Activated naive CD4-positive, alpha-beta T cell treated with Interleukin-2 at 50 U/mL for 16 hours (primary cell): Measurements from ENCODE around the gene CAMK2B.
A peak's percentile ranks its signal among the peaks of the same experiment; 100 is the strongest.

Experiments used
- DNase-seq: peaks from one replicate; pipeline ENCODE4 v3.0.0-alpha.2; 2020

Gene CAMK2B

GRCh38 chr7:44329888-44330287 is 4.5 kb upstream of the CAMK2B start:
- DNase-seq: no peak

- no peak for DNase-seq
Observed at GRCh38 chr7:44329081-44329480, 3.7 kb upstream of the CAMK2B start.

- no peak for DNase-seq
Observed at GRCh38 chr7:44327981-44328380, 2.6 kb upstream of the CAMK2B start.

GRCh38 chr7:44326261-44327125 is 1.1 kb upstream of the CAMK2B start:
- no peak for DNase-seq

GRCh38 chr7:44325811-44326241 is 432 bp upstream of the CAMK2B start:
- no peak for DNase-seq

- no peak for DNase-seq
Observed at GRCh38 chr7:44324481-44325200, 753 bp downstream of the CAMK2B start.

- no peak for DNase-seq
Observed at GRCh38 chr7:44324204-44324480, 1.3 kb downstream of the CAMK2B start.

- DNase-seq: no peak
Observed at GRCh38 chr7:44323381-44324203, 1.8 kb downstream of the CAMK2B start.

- no peak for DNase-seq
Observed at GRCh38 chr7:44322631-44323363, 2.6 kb downstream of the CAMK2B start.

GRCh38 chr7:44321796-44322195 is 3.6 kb downstream of the CAMK2B start:
- no peak for DNase-seq

- no peak for DNase-seq
Observed at GRCh38 chr7:44320794-44321371, 4.5 kb downstream of the CAMK2B start.

- DNase-seq: no peak
Observed at GRCh38 chr7:44320141-44320540, 5.3 kb downstream of the CAMK2B start.

GRCh38 chr7:44318332-44318731 is 7.1 kb downstream of the CAMK2B start:
- DNase-seq: no peak

- DNase-seq: no peak
Observed at GRCh38 chr7:44315301-44315903, 10.0 kb downstream of the CAMK2B start.

GRCh38 chr7:44313621-44314031 is 11.8 kb downstream of the CAMK2B start:
- no peak for DNase-seq

GRCh38 chr7:44313016-44313415 is 12.4 kb downstream of the CAMK2B start:
- DNase-seq: no peak

GRCh38 chr7:44311561-44312495 is 13.6 kb downstream of the CAMK2B start:
- no peak for DNase-seq

GRCh38 chr7:44310221-44310848 is 15.1 kb downstream of the CAMK2B start:
- no peak for DNase-seq

GRCh38 chr7:44309271-44310091 is 15.9 kb downstream of the CAMK2B start:
- DNase-seq: peak; percentile 51
